Measurements from ENCODE around the gene MYO6.

Gene MYO6

GRCh38 chr6:75963569-75963968, 214.5 kb downstream of the MYO6 start:
- Histone ChIP-seq H3K4me3 (ENCODE audit: low read length) (no peak overlapping the region), H3K9me3 (ENCODE audit: insufficient read depth, low read depth, low read length) (0 out of 2 replicates have a peak, but pooled peaks cover 7% of the 10 kb centered on the region), H3K27me3 (ENCODE audit: insufficient read depth, low read length) (no peaks in the 10 kb centered on the region), H3K36me3 (ENCODE audit: insufficient read depth, low read depth, low read length) (no peaks in the 10 kb centered on the region), H3K27ac (ENCODE audit: low read length) (no peak overlapping the region), H3K9ac (ENCODE audit: low read depth, low read length) (no peak overlapping the region), H3K4me1 (ENCODE audit: insufficient read depth, low read length) (no peaks in the 10 kb centered on the region)

- Histone ChIP-seq H3K27ac (ENCODE audit: low read length) (no peak overlapping the region), H3K9ac (ENCODE audit: low read depth, low read length) (no peak overlapping the region), H3K36me3 (ENCODE audit: insufficient read depth, low read depth, low read length) (no peaks in the 10 kb centered on the region), H3K27me3 (ENCODE audit: insufficient read depth, low read length) (no peaks in the 10 kb centered on the region), H3K4me3 (ENCODE audit: low read length) (no peak overlapping the region), H3K4me1 (ENCODE audit: insufficient read depth, low read length) (no peaks in the 10 kb centered on the region), H3K9me3 (ENCODE audit: insufficient read depth, low read depth, low read length) (no peaks in the 10 kb centered on the region)
Observed at GRCh38 chr6:75968143-75968542, 219.1 kb downstream of the MYO6 start.

All from iPS-20b (cell line).